GM10847 (cell line): ENCODE results near the gene NFASC.

ENCODE experiments used
- POLR2A ChIP-seq: IDR thresholded peaks from 2 replicates; pipeline ENCODE4 v1.6.1; 2011; ENCODE audit not compliant: insufficient read length; ENCODE audit errors: extremely low read depth

NFASC gene

DNA sequence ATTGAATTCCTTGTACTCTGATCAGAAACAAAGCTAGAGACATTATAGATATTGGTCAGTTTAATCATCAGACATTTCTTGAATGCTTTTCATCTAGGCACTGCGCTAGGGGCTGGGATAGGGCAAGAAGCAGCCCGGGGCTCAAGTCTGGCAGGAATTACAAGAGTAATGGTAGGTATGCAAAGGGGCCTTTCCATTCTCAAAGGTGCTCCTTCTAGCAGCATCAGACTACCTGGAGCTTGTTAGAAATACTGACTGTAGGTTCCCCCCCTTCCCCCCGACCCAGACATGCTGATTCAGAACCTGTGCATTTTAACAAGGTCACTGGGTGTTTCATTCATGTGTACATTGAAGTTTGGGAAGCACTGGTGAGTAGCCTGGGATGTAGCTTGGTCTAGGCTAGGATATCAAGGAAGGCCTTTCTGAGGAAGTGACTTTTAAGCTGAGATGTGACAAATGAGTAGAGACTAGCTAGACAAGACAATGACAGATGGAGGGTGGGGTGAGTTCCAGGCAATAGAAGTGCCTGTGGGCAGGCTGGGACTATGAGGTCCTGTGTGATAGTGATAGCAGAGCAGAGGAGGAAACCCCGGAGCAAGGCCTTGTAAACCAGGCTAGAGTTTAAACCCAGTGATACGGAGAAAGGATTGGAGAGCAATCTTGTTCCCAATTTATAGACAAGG, 26.3 kb downstream of the NFASC start:
- TF ChIP-seq POLR2A = no peak

GRCh38 chr1:204900721-204901120, 30.1 kb downstream of the NFASC start:
- TF ChIP-seq POLR2A = no peak

DNA sequence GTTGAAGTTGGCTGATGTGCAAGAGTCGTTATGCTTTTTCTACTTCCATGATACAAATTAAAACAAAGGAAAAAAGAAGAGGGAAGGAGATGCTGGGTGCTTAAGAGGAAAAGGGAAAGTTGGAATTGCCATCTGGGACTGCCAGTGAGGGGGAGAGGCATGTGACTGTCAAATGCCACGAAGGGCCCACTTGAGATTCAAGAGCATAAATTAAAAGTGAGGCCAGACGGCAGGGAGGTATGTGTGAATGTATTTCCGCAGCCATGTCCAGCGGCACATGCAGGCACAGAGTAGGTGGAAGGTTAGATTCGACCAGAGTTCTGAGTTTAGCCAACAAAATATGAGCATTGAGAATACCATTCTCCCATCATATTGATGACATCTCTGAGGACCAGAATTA, 32.0 kb downstream of the NFASC start:
- TF ChIP-seq POLR2A = no peak

DNA sequence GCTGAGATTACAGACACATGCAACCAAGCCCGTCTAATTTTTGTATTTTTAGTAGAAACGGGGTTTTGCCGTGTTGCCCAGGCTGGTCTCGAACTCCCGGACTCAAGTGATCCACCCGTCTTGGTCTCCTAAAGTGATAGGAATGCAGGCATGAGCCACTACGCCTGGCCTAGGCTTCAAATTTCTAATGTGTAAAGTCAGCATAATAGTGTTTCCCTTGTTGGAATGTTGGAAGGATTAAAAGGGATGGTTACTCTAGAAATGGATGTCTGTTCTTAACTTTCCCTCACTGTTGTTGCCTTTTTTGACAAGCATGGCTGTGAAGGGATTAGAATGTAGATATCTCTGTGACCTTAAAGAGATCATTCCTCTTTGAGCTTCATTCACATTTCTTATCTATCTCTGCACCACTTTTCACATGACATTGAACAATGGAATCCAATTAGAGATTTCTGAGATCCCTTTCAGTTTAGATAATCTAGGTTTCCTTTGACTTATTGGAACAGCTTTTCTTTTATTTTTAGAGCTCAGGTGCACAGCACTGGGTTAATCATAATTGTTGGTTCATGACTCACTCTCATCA, 33.7 kb downstream of the NFASC start:
- TF ChIP-seq POLR2A = no peak

- no peak for TF ChIP-seq POLR2A
These were observed 38.4 kb downstream of the NFASC start for GRCh38 chr1:204909109-204909508.

- no peak for TF ChIP-seq POLR2A
These were observed 45.3 kb downstream of the NFASC start for GRCh38 chr1:204915861-204916495.

DNA sequence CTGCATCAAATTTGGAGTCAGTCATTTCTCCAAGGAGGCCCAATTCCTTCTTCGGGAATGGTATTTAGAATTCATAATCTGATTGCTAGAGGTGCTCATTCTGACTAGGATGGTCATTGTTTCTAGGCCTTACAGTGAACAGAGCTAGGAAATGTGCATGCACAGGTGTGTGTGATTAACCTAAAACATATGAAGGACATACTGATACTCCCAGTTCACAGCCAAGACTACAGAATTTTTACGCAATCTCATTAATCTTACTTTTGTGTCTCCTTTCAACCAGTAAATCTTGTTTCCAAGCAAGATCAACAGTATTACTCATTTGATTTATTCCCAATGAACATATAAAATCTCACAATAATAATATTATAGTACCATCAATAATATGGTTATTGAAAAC, 47.1 kb downstream of the NFASC start:
- no peak for TF ChIP-seq POLR2A

DNA sequence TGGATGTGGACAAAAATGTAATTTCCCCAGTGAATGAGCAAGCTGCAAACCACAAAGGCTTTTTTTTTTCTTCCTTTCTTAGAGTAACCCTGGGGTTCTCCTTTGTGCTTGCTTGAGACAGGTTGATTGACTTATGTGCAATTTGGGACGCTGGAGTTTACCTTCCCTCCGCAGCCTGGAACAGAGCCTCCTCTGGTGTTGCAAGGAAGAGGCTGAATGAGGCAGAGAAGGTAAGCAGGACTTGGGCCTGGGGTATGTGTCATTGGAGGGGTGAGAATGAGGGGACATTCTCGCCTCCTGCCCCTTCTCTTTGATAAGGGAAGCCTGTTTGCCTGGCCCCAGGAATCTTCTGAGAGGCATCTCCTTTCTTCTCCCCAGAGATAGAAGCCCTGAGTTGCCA, 49.8 kb downstream of the NFASC start:
- TF ChIP-seq POLR2A = no peak

- TF ChIP-seq POLR2A = no peak
These were observed 50.3 kb downstream of the NFASC start for GRCh38 chr1:204920967-204921366.

- TF ChIP-seq POLR2A = no peak
These were observed 51.3 kb downstream of the NFASC start for GRCh38 chr1:204921855-204922516.

GRCh38 chr1:204923201-204923600, 52.5 kb downstream of the NFASC start:
- no peak for TF ChIP-seq POLR2A

DNA sequence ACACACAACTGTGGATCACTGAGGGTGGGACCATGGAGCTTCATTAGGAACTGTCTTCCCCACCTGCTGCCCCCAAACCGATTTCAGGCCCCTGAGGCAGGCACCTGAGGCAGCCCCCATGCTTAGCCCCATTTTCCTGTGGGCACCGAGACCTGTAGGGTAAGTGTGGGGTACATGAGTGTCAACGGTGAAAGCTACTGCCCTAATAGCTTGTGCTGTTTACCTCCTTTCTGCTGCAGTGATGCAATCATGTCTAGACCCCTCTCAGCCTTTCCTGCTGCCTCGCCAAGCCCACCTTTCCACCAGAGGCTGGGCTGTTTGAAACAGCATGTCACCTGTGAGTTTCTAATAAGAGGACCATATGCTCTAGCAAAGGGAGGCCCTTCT, 53.0 kb downstream of the NFASC start:
- no peak for TF ChIP-seq POLR2A

GRCh38 chr1:204924013-204924759, 53.5 kb downstream of the NFASC start:
- TF ChIP-seq POLR2A = no peak

DNA sequence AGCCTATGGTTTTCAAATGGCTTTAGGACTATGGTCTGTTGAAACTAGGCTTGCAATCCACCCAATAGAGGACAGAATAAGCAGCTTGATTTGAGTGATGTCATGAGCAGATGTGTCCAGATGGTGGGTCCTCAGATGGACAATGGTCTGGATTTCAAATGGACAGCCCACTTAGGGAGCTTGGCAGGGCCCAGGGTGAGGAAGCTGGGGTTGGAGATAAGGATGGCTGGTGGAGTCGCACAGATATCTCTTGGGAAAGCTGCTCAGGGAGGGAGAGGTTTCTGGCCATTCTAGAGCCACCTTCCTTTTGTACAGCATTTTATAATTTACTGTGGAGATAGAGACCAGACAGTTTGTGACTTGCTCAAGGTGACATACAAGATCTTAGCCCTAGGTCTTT, 55.0 kb downstream of the NFASC start:
- TF ChIP-seq POLR2A = no peak
